KOPT-K1 (cell line): Measurements from ENCODE around the gene DMBT1.
"Not testable (repeated sequence)": the region's sequence is repeated elsewhere in the genome, so short reads cannot be mapped to it uniquely, and the experiment has no call there.

Experiments
- H3K27ac ChIP-seq: fragments of 200-600 bp; sonication (generic); 2 replicates; pipeline ENCODE4 v1.5.1; 2016; ENCODE audit warnings: antibody characterized with exemption, mild to moderate bottlenecking, low read depth, low read length; ENCODE audit not compliant: poor library complexity, severe bottlenecking
- H3K36me3 ChIP-seq: fragments of 200-600 bp; sonication (generic); 2 replicates; pipeline ENCODE4 v1.5.1; 2017; ENCODE audit warnings: antibody characterized with exemption, mild to moderate bottlenecking, low read length, moderate library complexity; ENCODE audit not compliant: insufficient read depth
- H3K9me3 ChIP-seq: fragments of 200-600 bp; sonication (generic); 2 replicates; pipeline ENCODE4 v1.5.1; 2017; ENCODE audit warnings: antibody characterized with exemption, low read length, mild to moderate bottlenecking; ENCODE audit not compliant: insufficient read depth, poor library complexity, severe bottlenecking

Gene DMBT1

DNA sequence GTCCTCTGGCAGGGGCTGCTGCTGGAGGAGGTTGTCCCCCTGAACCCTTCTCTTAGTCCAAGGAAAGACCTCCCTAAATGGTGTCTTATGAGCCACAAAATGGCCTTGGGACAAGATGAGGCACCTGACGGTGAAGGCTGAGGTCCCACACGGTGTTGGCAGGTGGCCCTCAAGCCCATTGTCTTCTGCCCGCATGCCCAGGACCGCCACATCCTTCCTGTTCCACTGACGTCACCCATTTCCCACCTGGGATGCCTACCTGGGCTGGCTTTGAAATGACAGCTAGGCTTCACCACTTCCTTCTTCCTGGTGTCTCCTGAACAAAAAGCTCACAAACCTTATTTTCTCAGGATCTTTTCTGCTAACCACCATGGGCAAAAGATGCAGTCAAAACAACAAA, 2.1 kb upstream of the DMBT1 start:
- no peaks in the 10 kb centered on the region for H3K9me3 ChIP-seq
- H3K36me3 ChIP-seq, result no peaks in the 10 kb centered on the region
- H3K27ac ChIP-seq, result peak overlapping the region; percentile 31

DNA sequence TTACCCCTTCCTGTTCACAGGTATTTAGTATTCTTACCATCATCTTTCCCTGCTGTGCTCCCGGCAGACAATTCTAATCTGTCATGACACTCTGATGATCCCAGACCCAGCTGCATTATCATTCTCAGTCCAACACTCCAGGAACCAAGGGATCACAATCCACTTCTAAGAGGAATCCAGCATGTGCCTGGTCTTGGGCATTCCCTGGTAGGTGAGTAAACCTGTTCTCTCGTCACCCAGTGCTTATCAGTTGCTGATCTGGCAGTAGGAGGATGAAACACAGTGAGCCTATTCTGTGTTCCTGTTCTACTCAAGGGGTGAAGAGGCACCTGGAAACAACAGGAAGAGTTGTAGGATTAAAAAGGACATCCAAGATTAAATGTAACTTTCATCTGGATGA, 1.3 kb upstream of the DMBT1 start:
- no peaks in the 10 kb centered on the region for H3K9me3 ChIP-seq
- peak overlapping the region; percentile 31 for H3K27ac ChIP-seq
- no peaks in the 10 kb centered on the region for H3K36me3 ChIP-seq

DNA sequence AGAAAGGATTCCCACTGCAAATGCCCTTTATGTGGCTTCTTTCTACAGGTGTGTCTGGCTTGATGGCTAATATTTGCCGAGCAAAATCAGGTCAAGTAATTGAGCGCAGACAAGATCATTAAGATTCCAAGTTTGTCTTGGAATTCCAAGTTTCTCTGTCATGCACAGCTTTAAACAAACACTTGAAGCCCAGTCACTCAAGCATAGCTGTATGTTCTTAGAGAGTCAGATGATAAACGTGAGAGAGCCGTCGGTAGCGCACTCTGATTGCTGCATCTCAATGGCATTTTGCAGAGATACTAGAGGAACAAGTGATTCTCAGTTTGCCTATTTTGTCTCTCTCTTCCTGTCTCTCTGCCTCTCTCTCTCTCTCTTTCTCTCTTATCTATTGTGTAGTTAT, 658 bp downstream of the DMBT1 start:
- Histone ChIP-seq H3K9me3 (no peaks in the 10 kb centered on the region), H3K36me3 (no peaks in the 10 kb centered on the region), H3K27ac (no peak overlapping the region)

DNA sequence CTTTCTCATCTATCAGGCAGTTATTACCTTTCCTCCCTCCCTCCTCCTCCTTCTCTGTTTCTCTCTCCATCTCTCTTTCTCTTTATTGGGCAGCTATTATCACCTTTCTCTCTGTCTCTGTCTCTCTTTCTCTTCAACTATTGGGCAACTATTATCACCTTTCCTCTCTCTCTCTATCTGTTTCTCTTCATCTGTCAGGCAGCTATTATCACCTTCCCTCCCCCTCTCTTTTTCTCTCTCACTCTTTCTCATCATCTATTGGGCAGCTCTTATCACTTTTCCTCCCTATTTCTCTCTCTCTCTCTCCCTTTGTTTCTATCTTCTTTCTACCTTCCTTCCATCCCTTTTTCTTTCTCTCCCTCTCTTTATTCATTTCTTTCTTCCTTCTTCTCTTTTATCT, 1.2 kb downstream of the DMBT1 start:
- Histone ChIP-seq H3K9me3 (no peaks in the 10 kb centered on the region), H3K36me3 (no peaks in the 10 kb centered on the region), H3K27ac (no peak overlapping the region)

DNA sequence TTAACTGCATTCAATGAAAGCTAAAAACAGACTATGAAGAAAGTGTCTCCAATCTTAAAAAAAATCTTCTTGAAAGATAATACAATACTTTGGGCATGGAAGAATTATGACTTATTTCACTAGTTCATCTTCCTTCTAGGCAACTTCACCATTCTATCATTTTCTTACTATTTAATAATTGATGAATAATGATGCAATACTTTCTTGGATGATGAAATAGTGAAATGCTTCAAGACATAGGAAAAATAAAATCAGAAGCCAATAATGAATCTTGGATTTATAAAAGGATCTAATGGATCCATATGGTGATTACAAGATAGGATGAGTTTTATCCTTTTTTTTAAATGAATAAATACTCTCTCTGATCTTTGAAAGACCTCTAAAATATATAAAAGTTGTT, 4.4 kb downstream of the DMBT1 start:
- H3K27ac ChIP-seq, result no peak overlapping the region

DNA sequence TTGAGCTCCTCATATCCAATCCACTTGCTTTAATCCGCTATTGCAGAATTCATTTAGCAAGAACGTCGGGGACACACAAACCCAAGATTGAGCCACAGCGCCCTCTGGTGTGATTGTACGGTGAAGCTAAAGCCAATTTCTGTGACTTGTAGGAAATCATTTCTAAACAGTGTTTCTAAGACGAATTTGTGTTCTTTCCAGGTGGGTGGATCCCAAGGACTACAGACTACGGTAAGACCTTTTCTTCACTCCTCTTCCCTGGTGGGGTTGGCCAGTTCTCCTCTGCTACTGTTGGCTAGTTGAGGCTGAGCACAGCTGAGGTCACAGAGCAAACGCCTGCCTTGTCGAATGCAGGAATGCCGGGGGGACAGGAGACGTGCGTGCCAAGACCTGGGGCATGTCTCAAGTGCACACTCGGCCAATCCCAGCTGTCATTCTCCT, 5.2 kb downstream of the DMBT1 start:
- Histone ChIP-seq H3K27ac (no peak overlapping the region), H3K36me3 (no peaks in the 10 kb centered on the region), H3K9me3 (no peaks in the 10 kb centered on the region)

More for the DNA sequence above, 4.4 kb downstream of the DMBT1 start:
- Histone ChIP-seq H3K9me3 (no peaks in the 10 kb centered on the region), H3K36me3 (no peaks in the 10 kb centered on the region)

DNA sequence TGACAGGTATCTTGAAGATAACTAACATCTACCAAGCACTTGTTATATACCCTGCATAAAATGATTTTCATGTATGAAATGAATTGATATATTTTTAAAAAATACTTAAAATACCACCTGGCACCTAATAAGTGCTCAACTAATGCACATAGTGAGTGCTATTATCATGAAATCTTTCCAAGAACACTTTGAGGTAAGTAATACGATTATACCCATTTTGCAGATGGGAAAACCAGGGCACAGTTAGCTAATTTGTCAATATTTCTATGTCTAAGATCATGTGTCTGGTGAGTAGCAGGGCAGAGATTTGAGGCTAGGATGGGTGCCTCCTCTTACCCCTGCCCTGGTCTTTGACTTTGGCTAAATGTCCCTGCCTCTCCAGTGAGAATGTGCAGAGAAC, 6.1 kb downstream of the DMBT1 start:
- Histone ChIP-seq H3K36me3 (no peaks in the 10 kb centered on the region), H3K9me3 (no peaks in the 10 kb centered on the region)

DNA sequence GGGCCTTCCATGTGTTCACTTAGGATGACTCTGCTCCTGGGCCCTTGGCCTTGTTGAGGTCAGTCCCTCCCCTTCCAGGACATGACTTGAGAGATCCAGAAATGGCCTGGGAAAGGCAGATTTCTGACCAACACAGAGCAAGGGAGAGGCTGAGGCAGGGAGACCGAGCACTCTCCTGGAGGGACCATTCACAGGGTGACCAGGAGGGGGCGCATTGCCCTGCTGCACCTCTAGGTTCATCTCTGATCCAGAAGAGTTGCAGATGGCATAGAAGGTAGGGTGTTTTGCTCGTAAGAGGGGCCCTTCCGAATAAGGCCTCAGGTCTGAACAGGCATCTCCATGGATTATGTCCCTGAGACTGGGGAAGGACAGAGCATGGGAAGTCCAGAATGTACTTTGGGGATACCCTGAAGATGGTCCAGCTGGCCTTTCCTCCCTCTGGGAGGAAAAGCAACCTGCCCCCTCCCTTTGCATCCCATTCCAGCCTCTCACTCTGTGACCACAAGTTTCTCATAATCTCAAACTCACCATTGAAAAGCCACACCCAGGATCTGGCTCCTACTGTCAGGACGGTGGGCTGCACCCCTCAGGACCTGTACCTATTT, 6.6 kb downstream of the DMBT1 start:
- H3K36me3 ChIP-seq, result no peaks in the 10 kb centered on the region
- H3K27ac ChIP-seq, result no peak overlapping the region
- H3K9me3 ChIP-seq, result no peaks in the 10 kb centered on the region

More for the DNA sequence above, 6.1 kb downstream of the DMBT1 start:
- H3K27ac ChIP-seq, result no peak overlapping the region

DNA sequence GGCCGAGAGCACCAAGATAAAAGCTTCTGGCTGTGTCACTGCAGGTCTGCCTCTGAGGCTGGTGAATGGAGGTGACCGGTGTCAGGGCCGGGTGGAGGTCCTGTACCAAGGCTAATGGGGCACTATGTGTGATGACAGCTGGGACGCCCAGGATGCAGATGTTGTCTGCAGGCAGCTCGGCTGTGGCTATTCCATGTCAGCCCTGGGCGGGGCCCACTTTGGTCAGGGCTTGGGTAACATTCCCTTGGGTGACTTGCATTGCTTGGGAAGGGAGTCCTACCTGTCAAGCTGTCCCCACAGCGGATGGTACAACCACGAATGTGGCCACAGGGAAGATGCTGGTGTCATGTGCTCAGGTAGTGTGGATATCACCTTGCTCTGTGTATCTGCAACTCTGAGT, 8.0 kb downstream of the DMBT1 start:
- Histone ChIP-seq H3K27ac (no peak overlapping the region), H3K36me3 (no peaks in the 10 kb centered on the region), H3K9me3 (no peaks in the 10 kb centered on the region)

DNA sequence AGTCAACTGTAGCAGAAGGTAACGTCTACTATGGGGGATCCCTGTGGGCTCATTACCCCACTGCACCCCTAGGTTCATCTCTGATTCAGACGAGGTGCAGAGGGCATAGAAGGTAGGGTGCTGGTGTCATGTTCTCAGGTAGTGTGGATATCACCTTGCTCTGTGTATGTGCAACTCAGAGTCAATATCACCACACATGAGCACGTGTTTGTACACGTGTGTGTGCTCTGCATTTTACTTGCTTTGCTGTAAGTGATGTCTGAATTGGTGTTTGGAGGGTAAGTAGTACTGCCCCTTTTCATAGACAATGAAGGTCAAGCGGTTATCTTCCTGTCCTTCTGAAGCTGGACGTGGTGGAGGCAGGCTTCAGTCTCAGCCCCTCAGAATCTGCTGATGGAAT, 10.4 kb downstream of the DMBT1 start:
- Histone ChIP-seq H3K9me3 (peaks cover 8% of the 10 kb centered on the region), H3K36me3 (no peaks in the 10 kb centered on the region), H3K27ac (no peak overlapping the region)

DNA sequence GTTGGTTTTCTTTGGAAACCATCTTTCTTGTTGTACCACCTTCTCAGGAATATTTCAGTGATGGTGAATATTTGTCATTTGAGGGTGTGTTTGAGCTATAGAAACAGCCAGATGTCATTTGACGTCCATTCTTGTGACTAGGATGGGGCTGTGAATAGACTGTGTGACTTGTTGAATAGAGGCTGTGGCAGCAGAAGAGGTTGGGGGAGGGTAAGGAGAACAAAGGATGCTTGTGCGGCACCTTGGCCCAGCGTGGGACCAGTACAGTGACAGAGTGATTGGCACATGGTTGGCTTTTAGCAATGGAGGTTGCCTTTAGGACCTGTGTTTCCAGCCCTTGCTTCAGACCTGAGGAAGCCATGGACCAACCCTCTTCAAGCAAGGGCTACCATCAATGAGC, 11.3 kb downstream of the DMBT1 start:
- Histone ChIP-seq H3K27ac (no peak overlapping the region), H3K36me3 (no peaks in the 10 kb centered on the region), H3K9me3 (peaks cover 9% of the 10 kb centered on the region)

DNA sequence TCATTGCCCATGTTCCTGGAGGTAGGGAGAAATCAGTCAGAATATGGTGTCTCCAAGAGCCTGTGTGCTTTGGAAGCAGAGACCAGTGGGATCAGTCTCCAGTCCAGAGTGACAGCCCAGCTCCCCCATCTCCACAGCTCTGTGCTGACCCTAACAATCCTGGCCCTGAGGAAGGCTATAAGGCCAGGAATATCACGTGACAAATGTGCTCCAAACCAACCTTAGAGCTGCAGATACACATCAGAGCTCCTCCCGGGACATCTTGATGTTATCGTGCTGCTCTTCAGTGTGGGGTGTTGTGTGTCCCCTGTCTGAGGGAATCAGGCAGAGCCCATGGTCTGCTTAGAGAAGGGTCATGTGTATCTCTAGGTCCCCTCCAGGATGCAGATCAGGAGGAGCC, 15.2 kb downstream of the DMBT1 start:
- H3K27ac ChIP-seq, result no peak overlapping the region
- H3K9me3 ChIP-seq, result peaks cover 13% of the 10 kb centered on the region
- no peaks in the 10 kb centered on the region for H3K36me3 ChIP-seq

DNA sequence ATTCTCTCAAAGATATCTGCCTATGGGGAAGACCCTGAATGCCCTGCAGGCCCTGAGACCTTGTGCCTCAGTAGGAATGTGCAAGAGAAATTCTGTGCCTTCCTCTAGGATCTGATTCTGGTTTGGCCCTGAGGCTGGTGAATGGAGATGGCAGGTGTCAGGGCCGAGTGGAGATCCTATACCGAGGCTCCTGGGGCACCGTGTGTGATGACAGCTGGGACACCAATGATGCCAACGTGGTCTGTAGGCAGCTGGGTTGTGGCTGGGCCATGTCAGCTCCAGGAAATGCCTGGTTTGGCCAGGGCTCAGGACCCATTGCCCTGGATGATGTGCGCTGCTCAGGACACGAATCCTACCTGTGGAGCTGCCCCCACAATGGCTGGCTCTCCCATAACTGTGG, 15.7 kb downstream of the DMBT1 start:
- peaks cover 13% of the 10 kb centered on the region for H3K9me3 ChIP-seq
- H3K36me3 ChIP-seq, result no peaks in the 10 kb centered on the region
- no peak overlapping the region for H3K27ac ChIP-seq

DNA sequence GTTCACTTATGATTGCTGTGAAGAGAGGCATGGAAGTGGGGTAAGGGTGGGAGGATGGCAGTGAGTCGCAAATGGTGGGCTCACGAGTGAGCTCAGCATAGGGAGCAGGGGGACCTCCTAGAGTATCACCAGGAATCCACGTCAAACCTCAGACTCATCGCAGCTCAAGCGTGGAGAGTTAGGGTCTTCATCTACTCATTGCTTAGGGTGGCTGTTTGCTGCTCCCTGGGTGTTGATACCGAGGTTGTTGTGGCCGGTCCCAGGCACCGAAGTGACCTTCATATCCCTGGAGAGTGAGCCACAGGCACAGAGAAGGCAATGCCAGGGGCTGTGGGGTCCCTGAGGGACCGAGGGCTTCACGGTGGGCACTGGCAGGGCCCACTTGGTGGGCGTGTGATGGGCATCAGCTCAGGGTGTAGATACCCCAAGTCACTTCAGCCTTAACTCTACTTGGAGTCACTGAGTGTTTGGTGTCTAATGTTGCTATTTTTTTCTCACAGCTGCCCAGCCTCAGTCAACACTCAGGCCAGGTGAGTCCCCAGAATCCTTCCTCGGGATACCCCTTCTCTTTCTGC, 16.8 kb downstream of the DMBT1 start:
- Histone ChIP-seq H3K36me3 (no peaks in the 10 kb centered on the region), H3K9me3 (peaks cover 13% of the 10 kb centered on the region), H3K27ac (no peak overlapping the region)

DNA sequence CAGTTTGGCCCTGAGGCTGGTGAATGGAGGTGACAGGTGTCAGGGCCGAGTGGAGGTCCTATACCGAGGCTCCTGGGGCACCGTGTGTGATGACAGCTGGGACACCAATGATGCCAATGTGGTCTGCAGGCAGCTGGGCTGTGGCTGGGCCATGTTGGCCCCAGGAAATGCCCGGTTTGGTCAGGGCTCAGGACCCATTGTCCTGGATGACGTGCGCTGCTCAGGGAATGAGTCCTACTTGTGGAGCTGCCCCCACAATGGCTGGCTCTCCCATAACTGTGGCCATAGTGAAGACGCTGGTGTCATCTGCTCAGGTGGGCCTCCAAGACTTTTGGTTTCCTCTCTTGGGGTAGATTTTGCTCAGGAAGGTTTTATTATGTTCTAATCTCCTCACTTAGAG, 25.5 kb downstream of the DMBT1 start:
- H3K27ac ChIP-seq, H3K36me3 ChIP-seq, H3K9me3 ChIP-seq: not testable (repeated sequence)

DNA sequence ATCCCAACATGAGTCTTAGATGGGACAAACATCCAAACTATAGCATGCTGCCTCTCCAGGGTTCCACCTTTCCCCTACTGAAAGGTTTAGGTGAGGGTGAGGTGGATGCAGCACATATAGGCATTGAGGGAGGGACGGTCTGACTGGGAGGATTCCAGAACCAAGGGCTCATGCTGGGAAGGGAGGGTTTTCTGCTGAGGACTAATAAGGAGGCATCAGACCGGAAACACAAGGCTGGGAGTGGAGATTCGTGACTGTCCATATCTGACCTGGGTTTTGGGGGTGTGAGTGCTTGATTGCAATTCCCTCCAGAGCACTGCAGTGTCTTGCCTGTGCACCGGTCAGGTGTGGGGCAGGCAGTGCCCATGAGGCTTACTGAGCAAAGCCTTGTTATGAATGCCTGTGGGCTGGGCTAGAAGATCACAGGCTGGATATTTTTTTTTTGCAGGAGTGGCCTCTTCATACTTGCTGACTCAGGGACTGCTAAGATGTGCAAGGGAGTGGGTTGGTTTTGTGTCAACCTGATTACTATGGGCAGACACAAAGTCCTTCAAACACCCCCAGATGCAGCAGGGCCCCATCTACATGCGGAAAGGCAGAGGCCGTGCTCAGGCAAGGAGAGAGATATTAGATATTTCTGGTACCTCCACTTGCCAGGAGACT, 26.7 kb downstream of the DMBT1 start:
- Histone ChIP-seq H3K27ac (no peak overlapping the region), H3K36me3 (no peaks in the 10 kb centered on the region)

More for the DNA sequence above, 26.7 kb downstream of the DMBT1 start:
- H3K9me3 ChIP-seq, result no peaks in the 10 kb centered on the region
